Peyer's patch (tissue), 4 donors: Measurements from ENCODE around the gene CACNA1I.

Experiments
- CTCF ChIP-seq, 6 experiments: fragments of 450-650 bp in 4 of 6; fragments of 200-600 bp in 2 of 6; sonication (generic) in 1 of 6; IDR thresholded peaks; one replicate each; pipeline ENCODE4 v1.5.1; 2017 to 2019; ENCODE audit warnings: antibody characterized with exemption in 6 of 6, mild to moderate bottlenecking in 3 of 6, moderate library complexity in 1 of 6
- POLR2A ChIP-seq, 2 donors: fragments of 450-650 bp; IDR thresholded peaks; one replicate each; pipeline ENCODE4 v1.5.1; 2017; ENCODE audit warnings: antibody characterized with exemption in 2 of 2, mild to moderate bottlenecking in 2 of 2, moderate library complexity in 2 of 2

GRCh38 chr22:39543095-39543494 is 27.5 kb upstream of the CACNA1I start:
- TF ChIP-seq CTCF (IDR thresholded peaks at IDR 0.05) (peak in 4 of 6 experiments; percentile 11 to 24 (median 16)), POLR2A (IDR thresholded peaks at IDR 0.05) (no peak)
